Hematopoietic multipotent progenitor cell treated with erythropoietin and hydrocortisone succinate and interleukin-3 and kit ligand, for 4 days (in vitro differentiated cells): ENCODE measurements around the gene DPY19L3.
"Not testable (repeated sequence)": the region's sequence is repeated elsewhere in the genome, so short reads cannot be mapped to it uniquely, and the experiment has no call there.

Source experiments
- DNase-seq: peaks from one replicate; pipeline ENCODE4 v3.0.0-alpha.2; 2015

The DPY19L3 gene

GRCh38 chr19:32450217-32450616 is 44.6 kb downstream of the DPY19L3 start:
- DNase-seq = no peak

GRCh38 chr19:32453736-32454135 is 48.2 kb downstream of the DPY19L3 start:
- DNase-seq = no peak

- no peak for DNase-seq
Observed at GRCh38 chr19:32456406-32456805, 50.8 kb downstream of the DPY19L3 start.

GRCh38 chr19:32457571-32458158 is 52.1 kb downstream of the DPY19L3 start:
- DNase-seq = no peak

GRCh38 chr19:32458500-32459123 is 53.0 kb downstream of the DPY19L3 start:
- DNase-seq = no peak

- DNase-seq = no peak
Observed at GRCh38 chr19:32459204-32459865, 53.8 kb downstream of the DPY19L3 start.

- DNase-seq = no peak
Observed at GRCh38 chr19:32460476-32460875, 54.9 kb downstream of the DPY19L3 start.

GRCh38 chr19:32464279-32464678 is 58.7 kb downstream of the DPY19L3 start:
- DNase-seq = peak; percentile 56

- DNase-seq = peak; percentile 27
Observed at GRCh38 chr19:32465176-32465575, 59.6 kb downstream of the DPY19L3 start.

GRCh38 chr19:32469795-32470194 is 64.2 kb downstream of the DPY19L3 start:
- no peak for DNase-seq

GRCh38 chr19:32471095-32471494 is 65.5 kb downstream of the DPY19L3 start:
- no peak for DNase-seq

- no peak for DNase-seq
Observed at GRCh38 chr19:32471811-32472210, 66.2 kb downstream of the DPY19L3 start.

GRCh38 chr19:32475141-32476031 is 69.8 kb downstream of the DPY19L3 start:
- no peak for DNase-seq

- no peak for DNase-seq
Observed at GRCh38 chr19:32476032-32476350, 70.4 kb downstream of the DPY19L3 start.

GRCh38 chr19:32480321-32480720 is 74.8 kb downstream of the DPY19L3 start:
- DNase-seq = no peak

GRCh38 chr19:32483574-32483973 is 78.0 kb downstream of the DPY19L3 start:
- no peak for DNase-seq

- DNase-seq = no peak
Observed at GRCh38 chr19:32489971-32490370, 84.4 kb downstream of the DPY19L3 start.

- DNase-seq = no peak
Observed at GRCh38 chr19:32497391-32497790, 91.8 kb downstream of the DPY19L3 start.

- peak; percentile 5 for DNase-seq
Observed at GRCh38 chr19:32498648-32499200, 93.2 kb downstream of the DPY19L3 start.

GRCh38 chr19:32512498-32512897 is 106.9 kb downstream of the DPY19L3 start:
- not testable (repeated sequence) for DNase-seq

GRCh38 chr19:32519023-32519422 is 113.5 kb downstream of the DPY19L3 start:
- DNase-seq = peak; percentile 46

- no peak for DNase-seq
Observed at GRCh38 chr19:32522967-32523366, 117.4 kb downstream of the DPY19L3 start.

- no peak for DNase-seq
Observed at GRCh38 chr19:32526895-32527294, 121.3 kb downstream of the DPY19L3 start.
